LHCN-M2 (cell line): Measurements from ENCODE around the gene PLPP7. TPM values are rescaled to one million over a fixed set of nuclear protein-coding genes. Genes with fewer than 3 reads are reported as not detected.
A peak's percentile ranks its signal among the peaks of the same experiment; 100 is the strongest.
"Not testable (repeated sequence)": the region's sequence is repeated elsewhere in the genome, so short reads cannot be mapped to it uniquely, and the experiment has no call there.

Experiments
- DNase-seq: peaks from one replicate; pipeline ENCODE4 v3.0.0-alpha.2; 2012; ENCODE audit warnings: low read depth
- total RNA-seq: library from RNA; depleted of rRNA; stranded (reverse); fragments of >200 nt; gene quantifications from 2 replicates; pipeline ENCODE4 v1.2.3, GENCODE V29; 2014

PLPP7 gene
- total RNA-seq, 1 experiment from 2014 or later = 19.9 TPM

DNA sequence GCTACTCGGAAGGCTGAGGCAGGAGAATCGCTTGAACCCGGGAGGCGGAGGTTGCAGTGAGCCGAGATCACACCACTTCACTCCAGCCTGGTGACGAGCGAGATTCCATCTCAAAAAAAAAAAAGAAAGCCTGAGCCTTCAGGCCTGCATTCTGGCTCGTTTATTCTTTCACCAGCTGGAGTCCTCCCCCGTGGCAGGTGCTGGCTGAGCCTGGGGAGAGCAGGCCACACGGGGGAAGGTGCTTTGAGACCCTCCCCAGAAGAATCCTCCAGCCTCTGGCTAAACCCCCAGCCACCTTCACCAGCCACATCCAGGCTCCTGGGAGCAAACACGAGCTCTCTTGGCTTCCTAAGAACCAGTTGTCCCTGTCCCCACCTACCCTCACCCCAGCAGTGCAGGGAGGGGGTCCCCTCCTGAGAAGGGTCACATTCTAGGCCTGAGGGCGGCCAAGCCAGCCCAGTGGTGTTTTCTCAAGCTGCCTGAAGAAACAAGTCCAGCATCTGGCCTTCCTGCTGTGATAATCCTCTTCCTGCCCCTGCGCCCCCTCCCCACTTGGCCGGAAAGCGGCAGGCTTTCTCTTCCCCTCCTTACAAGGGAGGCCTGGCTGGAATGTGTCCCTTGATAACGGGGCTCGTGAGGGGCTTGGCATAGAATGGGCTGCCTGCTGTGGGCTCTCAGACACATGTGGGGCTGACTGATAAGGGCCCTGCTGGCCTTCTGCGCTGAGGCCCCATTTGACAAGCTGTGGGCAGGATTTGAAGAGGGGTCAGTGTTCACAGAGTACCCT, 41.5 kb downstream of the PLPP7 start:
- DNase-seq = no peak

DNA sequence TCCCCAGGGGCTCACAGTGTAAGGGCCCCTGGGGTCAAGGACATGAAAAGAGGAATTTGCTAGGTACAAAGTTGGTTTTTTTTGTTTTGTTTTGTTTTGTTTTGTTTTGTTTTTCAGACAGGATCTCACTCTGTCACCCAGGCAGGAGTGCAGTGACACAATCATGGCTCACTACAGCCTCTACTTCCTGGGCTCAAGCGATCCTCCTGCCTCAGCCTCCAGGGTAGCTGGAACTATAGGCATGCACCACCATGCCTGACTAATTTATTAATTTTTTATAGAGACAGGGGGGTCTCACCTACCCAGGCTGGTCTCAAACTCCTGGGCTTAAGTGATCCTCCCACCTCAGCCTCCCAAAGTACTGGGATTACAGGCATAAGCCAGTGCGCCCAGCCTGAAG, 42.5 kb downstream of the PLPP7 start:
- not testable (repeated sequence) for DNase-seq

DNA sequence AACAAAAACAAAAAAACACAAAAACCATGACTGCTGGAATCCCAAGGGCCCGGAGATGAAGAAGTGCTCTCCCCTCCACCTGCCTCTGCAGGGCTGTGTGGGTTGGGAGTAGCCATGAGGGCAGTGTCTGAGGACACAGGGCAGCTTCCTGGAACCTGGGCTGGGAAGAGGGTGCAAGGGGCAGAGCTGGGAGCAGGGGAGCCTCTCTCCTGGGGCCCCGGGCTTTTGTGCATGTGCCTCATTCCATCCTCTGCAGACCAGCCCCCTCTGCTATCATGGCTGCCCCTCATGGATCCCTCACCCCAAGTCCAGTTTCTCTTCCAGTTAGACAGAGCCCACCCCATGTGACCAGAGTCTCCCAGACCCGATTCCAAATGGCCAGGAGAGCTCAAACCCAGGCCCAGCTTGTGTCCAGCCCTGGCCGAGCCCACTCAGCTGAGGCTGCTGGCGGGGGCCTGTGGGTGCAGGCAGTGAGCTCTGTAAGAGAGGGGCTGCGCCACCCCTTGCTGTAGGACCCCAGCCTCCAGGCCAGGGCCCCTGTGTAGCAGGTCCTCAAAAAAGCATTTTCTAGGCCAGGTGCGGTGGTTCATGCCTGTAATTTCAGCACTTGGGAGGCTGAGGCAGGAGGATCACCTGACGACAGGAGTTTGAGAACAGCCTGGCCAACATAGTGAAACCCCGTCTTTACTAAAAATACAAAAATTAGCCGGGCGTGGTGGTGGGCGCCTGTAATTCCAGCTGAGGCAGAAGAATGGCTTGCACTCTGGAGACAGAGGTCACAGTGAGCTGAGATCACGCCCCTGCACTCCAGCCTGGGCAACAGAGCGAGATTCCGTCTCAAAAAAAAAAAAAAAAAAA, 44.5 kb downstream of the PLPP7 start:
- no peak for DNase-seq

DNA sequence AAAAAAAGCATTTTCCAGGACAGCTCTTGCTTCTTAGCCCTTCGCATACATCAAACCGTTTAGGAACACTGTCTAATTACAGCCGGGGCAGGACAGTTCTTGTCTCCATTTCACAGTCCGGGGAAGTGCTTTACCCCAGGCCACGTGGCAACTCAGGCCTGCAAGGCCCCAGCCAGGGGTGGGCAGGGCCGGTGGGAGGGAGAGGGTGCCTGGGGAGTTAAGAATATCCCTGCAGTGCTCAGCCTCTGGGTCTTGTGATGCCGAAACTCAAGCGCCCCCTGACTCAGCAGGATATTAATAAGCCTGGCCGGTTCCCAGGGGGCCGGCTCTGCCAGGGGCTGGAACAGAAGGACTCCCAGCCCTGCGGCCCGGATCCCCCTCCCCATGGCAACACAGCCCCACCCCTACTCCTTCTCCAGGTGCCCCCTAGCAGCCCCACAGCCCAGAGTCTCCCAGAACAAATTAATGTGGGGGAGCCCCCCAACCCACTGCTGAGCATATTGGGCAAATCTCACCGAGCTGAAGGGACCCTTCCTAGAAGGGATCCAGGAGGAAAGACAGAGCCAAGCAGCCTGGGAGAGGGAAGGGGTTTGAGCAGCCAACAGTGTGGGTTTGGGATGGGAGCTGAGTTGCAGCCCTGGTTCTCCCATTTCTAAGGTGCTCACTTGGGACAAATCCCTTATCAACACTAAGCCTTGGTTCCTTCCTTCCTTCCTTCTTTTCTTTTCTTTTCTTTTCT, 45.3 kb downstream of the PLPP7 start:
- DNase-seq = peak; percentile 21

DNA sequence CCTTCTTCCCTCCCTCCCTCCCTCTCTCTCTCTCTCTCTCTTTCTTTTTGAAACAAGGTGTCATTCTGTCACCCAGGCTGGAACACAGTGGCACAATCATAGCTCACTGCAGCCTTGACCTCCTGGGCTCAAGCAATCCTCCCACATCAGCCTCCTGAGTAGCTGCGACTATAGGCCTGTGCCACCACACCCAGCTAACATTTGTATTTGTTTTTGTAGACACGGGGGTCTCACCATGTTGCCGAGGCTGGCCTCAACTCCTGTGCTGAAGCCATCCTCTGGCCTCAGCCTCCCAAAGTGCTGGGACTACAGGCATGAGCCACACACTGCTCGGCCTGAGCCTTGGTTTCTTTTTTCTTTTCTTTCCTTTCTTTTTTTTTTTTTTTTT, 45.8 kb downstream of the PLPP7 start:
- no peak for DNase-seq

DNA sequence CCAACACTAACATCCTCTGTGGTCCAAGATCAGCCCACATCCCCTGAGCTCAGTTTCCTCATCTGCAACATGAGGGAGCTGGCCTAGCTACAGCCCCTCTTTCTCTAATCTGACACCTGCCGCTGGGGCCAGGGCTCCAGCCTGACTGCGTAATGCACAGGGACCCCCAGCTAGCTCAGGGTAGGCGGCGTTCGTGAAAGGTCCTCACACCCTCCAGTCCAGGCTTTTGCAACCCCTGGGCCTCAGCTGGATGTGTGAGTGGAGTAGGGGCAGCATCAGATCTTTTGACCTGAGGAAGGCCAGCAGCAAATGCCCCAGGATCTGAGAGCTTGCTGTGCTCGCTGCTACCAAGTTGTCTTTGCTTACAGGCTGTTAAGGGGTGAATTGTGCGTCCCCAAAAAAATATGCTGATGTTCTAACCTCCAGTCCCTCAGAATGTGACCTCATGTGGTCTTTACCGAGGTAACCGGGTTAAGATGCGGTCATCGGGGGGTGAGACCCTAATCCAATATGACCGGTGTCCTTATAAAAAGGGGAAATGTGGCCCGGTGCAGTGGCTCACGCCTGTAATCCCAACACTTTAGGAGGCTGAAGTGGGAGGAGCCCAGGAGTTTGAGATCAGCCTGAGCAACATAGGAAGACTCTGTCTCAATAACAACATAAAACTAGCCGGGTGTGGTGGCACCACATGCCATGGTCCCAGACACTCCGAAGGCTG, 47.8 kb downstream of the PLPP7 start:
- no peak for DNase-seq

DNA sequence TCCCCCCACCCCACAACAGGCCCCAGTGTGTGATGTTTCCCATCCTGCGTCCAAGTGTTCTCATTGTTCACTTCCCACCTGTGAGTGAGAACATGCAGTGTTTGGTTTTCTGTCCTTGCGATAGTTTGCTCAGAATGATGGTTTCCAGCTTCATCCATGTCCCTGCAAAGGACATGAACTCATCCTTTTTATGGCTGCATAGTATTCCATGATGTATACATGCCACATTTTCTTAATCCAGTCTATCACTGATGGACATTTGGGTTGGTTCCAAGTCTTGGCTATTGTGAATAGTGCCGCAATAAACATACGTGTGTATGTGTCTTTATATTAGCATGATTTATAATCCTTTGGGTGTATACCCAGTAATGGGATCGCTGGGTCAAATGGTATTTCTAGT, 49.7 kb downstream of the PLPP7 start:
- not testable (repeated sequence) for DNase-seq

DNA sequence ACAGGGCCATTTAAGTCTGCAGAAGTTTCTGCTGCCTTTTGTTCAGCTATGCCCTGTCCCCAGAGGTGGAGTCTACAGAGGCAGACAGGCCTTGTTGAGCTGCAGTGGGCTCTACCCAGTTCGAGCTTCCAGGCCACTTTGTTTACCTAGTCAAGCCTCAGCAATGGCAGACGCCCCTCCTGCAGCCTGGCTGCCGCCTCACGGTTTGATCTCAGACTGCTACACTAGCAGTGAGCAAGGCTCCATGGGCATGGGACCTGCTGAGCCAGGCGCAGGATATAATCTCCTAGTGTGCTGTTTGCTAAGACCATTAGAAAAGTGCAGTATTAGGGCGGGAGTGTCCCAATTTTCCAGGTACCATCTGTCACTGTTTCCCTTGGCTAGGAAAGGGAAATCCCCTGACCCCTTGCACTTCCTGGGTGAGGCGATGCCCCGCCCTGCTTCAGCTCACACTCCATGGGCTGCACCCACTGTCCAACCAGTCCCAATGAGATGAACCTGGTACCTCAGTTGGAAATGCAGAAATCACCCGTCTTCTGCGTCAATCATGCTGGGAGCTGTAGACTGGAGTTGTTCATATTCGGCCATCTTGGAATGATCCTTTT, 55.5 kb downstream of the PLPP7 start:
- not testable (repeated sequence) for DNase-seq

DNA sequence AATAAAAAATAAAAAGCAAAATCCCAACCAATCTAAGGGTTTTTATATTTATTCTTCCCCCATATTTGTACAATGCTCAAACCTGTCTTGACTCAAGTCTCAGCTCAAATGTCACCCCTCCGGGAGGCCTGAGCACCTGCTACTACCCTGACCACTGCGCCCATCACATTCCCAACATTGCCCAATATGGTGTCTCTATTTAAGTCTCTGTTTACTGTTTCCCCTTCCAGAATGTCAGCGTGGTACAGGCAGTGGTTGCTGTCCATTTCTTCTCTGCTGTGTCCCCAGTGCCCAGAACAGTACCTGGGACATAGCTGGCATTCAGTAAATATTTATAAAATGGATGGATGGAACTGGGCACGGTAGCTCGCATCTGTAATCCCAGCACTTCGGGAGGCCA, 57.0 kb downstream of the PLPP7 start:
- DNase-seq = no peak

DNA sequence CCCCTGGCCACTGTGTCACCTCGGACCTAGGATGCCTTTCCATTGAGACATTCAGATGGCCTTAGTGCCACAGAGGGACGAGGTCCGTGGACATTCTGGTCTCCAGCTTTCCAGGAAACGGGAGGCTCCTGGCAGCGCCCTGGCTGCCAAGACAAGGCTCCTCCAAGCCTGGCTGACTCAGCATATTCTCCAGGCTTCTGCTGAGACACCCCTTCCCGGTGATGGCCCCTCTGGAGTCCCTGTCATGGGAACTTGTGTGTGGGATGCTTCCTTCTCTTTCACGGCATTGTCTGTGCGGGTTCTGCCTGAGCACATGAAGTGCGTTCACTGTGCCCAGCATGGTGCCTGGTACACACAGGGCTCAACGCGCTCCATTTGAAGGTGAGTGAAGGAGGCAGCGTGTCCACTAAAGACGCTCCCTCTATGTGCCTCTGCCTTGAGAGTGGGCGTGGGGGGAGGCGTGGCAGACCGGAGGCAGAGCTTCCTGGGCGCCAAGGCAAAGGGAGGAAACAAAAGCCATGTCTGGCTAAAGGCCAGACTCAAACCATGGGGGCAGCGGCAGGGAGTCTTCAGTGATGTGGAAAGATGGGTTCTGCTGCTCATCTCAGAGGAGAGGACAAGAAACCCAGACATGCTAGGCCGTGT, 58.0 kb downstream of the PLPP7 start:
- DNase-seq = no peak

DNA sequence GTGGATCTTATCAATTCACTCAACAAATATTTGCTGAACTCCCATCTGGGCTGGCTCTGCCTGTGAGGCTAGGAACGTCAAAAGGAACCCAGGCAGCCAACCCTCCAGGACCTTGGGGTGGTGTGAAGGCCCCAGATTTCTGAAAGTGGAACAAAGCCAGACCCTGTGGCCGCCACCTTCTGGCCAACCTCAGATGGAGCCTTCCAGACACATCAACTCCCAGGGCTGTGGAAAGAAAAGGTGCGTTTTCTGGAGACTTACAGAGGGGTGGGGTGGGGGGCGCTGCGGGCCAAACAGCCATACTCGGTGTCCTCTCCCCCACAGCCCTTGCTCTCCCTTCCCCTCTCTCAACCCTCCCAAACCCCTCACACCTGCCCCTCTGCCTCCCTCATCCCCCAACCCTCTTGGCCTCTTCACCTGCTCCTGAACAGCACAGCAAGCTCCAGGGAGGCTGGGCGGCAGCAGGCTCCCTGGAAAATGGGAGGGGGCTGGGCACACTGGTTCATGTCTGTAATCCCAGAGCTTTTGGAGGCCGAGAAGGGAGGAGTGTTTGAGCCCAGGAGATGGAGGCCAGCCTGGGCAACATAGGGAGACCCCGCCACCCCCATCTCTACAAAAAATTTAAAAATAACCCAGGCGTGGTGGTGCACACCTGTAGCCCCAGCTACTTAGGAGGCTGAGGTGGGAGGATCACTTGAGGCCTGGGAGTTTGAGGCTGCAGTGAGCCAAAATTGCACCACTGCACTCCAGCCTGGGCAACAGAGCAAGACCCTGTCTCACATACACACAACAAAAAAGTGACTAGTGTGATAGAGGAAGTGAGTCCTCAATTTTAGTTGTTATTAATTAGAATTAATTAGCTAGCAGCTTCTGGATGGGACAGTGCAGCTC, 59.4 kb downstream of the PLPP7 start:
- DNase-seq = no peak

DNA sequence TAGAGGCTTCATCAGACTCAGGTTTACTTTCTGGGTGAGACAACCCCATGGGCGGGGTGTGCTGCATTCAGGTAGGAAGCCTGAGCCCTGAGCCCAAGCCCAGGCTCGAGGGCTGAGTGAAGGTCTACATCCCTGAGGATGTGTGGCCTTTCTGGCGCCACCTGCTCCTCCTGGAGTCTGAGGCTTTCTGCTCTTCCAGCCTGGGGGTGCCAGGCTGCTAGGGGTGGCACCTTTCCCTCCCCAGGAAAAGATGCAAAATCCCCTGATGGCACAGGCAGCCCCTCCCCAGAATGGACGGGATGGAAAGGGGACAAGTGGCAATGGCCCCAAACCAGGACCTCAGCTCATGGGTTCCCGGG, 60.0 kb downstream of the PLPP7 start:
- no peak for DNase-seq

DNA sequence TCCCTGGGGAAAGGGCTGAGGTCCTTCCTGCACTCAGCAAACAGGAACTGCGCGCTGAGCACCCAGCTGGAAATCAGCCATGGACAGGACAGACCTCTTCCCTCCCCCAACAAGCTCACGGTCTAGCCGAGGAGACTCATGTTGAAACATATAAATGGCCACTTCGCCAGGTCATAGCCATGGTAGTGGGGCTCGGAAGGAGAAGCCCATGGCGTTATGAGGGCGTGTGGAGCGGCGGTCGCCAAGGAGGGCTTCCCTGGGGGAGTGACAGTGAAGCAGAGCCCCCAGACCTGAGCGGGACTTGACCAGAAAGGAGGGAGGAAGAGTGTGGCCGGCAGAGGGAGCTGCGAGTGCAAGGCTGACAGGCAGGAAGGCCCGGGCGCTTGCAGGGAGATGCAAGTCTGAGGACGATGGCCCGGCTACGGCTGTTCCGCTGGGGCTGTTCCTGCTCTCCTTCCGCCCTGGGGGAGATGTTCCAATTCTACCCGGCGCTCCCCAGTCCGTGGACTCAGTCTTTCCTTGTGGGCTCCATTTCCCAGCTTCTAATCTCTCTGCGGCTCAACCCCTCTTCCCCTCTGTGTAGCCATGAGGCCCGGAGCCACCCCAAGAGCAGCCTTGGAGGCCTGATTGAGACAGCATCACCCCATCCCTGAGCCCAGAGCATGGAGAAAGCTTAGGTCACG, 60.5 kb downstream of the PLPP7 start:
- DNase-seq = peak; percentile 58

DNA sequence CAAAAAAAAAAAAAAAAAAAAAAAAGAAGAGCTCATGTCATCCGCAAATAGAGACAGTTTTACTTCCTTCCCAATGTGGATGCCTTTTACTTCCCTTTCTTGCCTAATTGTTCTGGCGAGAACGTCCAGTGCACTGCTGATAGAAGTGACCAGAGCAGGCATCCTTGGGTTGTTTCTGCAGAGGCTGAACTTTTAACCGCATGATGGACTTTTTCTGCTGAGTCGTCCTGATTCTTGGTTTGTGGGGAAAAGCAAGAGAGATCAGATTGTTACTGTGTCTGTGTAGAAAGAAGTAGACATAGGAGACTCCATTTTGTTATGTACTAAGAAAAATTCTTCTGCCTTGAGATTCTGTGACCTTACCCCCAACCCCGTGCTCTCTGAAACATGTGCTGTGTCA, 67.0 kb downstream of the PLPP7 start:
- DNase-seq = not testable (repeated sequence)

DNA sequence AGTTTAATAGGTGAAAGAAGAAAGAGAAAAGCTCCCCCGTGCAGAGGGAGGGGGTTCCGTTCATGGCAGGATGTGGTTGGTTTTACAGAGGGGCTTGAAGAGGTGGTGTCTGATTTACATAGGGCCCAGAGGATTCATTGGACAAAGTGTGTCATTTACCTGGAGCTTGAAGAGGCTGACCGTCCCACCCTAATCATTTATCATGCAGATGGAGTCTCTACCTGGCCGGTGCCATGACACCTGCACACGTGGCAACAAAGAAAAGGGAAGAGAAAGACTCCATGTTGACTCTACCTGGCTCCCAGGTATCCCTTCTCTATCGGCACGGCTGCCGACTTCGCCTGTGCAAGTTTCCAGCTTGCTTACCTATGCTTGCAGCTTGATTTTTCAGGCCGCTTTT, 69.0 kb downstream of the PLPP7 start:
- no peak for DNase-seq
